Caki2 (cell line): ENCODE data around the gene CBLL1. TPM values are rescaled to one million over a fixed set of nuclear protein-coding genes. Genes with fewer than 3 reads are reported as not detected.

Experiments
- DNase-seq: peaks from one replicate; pipeline ENCODE4 v3.0.0-alpha.2; 2015; ENCODE audit warnings: low read depth
- in situ Hi-C: cut with HindIII; loops from 2 replicates; pipeline ENCODE4 v1.10.0; 2016; ENCODE audit warnings: low sequenced_read_pairs, low pct_unique_long_range_greater_than_20kb, mixed read lengths
- total RNA-seq: library from RNA; depleted of rRNA; stranded (reverse); fragments of >200 nt; shearing (Covaris generic); gene quantifications from 2 replicates; pipeline ENCODE4 v1.2.3, GENCODE V29; 2014; ENCODE audit warnings: low replicate concordance

CBLL1 gene
- total RNA-seq, 1 experiment from 2014 or later: 22.7 TPM

GRCh38 chr7:107726356-107727130 lies 17.4 kb upstream of the CBLL1 start:
- in situ Hi-C loops: no loop called here
- DNase-seq: no peak

- in situ Hi-C loops: no loop called here
- DNase-seq: no peak
Observed at GRCh38 chr7:107728276-107728675, 15.7 kb upstream of the CBLL1 start.

- no peak for DNase-seq
- in situ Hi-C loops: no loop called here
Observed at GRCh38 chr7:107742678-107743566, 1.0 kb upstream of the CBLL1 start.

GRCh38 chr7:107744345-107744750 lies 406 bp downstream of the CBLL1 start:
- no peak for DNase-seq
- in situ Hi-C loops: no loop called here

- no peak for DNase-seq
- in situ Hi-C loops: no loop called here
Observed at GRCh38 chr7:107746006-107746405, 2.1 kb downstream of the CBLL1 start.

GRCh38 chr7:107751113-107751512 lies 7.2 kb downstream of the CBLL1 start:
- no peak for DNase-seq

GRCh38 chr7:107754642-107755041 lies 10.7 kb downstream of the CBLL1 start:
- in situ Hi-C loops: no loop called here
- DNase-seq: no peak

More at GRCh38 chr7:107751113-107751512, 7.2 kb downstream of the CBLL1 start:
- in situ Hi-C loops: no loop called here

- in situ Hi-C loops: no loop called here
Observed at GRCh38 chr7:107758667-107759066, 14.7 kb downstream of the CBLL1 start.

GRCh38 chr7:107767391-107767790 lies 23.4 kb downstream of the CBLL1 start:
- DNase-seq: no peak
- in situ Hi-C loops: no loop called here

More at GRCh38 chr7:107758667-107759066, 14.7 kb downstream of the CBLL1 start:
- no peak for DNase-seq

- in situ Hi-C loops: no loop called here
- no peak for DNase-seq
Observed at GRCh38 chr7:107768263-107768662, 24.3 kb downstream of the CBLL1 start.

GRCh38 chr7:107773027-107773426 lies 29.1 kb downstream of the CBLL1 start:
- in situ Hi-C loops: no loop called here
- DNase-seq: no peak

- in situ Hi-C loops: no loop called here
Observed at GRCh38 chr7:107777702-107778101, 33.8 kb downstream of the CBLL1 start.

GRCh38 chr7:107778283-107778682 lies 34.3 kb downstream of the CBLL1 start:
- in situ Hi-C loops: no loop called here
- no peak for DNase-seq

More at GRCh38 chr7:107777702-107778101, 33.8 kb downstream of the CBLL1 start:
- no peak for DNase-seq

GRCh38 chr7:107779647-107780099 lies 35.7 kb downstream of the CBLL1 start:
- DNase-seq: no peak
- in situ Hi-C loops: no loop called here

- in situ Hi-C loops: no loop called here
- DNase-seq: no peak
Observed at GRCh38 chr7:107782374-107782773, 38.4 kb downstream of the CBLL1 start.

GRCh38 chr7:107783648-107784047 lies 39.7 kb downstream of the CBLL1 start:
- in situ Hi-C loops: no loop called here
- DNase-seq: no peak

GRCh38 chr7:107785170-107785569 lies 41.2 kb downstream of the CBLL1 start:
- in situ Hi-C loops: no loop called here
- DNase-seq: no peak

- no peak for DNase-seq
- in situ Hi-C loops: no loop called here
Observed at GRCh38 chr7:107785926-107786325, 42.0 kb downstream of the CBLL1 start.

- DNase-seq: no peak
- in situ Hi-C loops: no loop called here
Observed at GRCh38 chr7:107788216-107788615, 44.3 kb downstream of the CBLL1 start.
